NCI-H774 (cell line): ENCODE measurements around the gene SCYGR8.

ENCODE experiments used
- DNase-seq: peaks from one replicate; lab custom pipeline; 2025; lab: John Stamatoyannopoulos, UW

Gene SCYGR8

DNA sequence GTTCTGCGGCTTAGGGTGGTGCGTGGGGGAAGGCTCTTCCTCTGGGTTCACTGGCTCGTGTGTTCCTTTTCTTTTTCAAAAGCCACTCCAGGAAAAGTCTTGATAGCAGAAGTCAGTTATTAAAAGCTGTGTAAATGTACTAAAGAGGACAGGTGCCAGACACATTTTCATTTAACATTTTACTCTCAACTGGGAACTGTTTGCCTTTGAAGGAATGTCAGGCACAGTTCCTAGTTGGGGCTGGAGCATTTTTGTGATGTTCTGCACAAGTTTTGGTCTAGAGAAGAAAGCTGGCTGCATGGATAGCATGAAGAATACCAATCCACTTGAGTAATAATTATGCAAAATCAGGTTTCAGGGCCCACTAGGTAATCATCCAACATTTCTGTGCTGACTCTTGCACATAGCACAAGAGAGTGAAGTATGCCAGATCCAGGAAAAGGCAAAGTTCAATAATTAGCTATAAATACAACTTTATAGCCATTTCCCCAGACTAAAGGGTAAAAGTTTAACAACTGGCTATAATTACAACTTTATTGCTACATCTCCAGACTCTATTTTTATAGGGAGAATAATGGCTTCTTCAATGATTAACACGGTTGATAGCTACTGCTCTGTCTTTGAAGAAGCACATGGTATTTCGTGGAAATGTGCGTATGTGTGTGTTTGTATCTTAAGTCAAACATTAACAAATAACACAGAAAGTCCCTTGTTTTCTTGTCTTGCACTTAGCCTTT lies 16.2 kb downstream of the SCYGR8 start:
- DNase-seq = no peak

DNA sequence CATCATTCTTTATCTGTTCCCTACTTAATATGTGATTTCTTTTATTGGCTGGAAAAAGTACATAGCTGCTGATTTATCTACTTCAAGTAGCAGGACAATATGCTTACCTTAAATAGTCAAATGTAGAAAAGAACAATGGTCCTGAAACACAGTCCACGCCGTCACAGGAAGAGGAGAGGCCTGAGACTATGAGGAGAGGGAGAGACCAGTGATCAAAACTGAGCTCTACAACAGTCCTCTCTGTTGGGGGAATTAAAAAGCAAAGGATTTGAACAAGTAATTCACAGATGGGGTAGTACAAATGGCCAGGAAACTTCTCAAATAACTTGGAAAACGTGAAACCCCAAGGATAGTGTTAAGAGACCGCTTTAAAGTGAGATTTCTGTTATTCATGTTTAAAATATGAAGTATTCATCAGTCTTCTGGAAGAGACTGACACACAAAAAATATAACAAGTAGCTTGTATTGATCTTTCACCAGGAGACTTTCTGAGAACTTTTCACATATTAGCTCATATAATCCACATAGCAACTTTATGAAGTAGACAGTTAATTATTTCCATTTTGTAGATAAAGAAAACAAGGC lies 20.2 kb downstream of the SCYGR8 start:
- DNase-seq = no peak

DNA sequence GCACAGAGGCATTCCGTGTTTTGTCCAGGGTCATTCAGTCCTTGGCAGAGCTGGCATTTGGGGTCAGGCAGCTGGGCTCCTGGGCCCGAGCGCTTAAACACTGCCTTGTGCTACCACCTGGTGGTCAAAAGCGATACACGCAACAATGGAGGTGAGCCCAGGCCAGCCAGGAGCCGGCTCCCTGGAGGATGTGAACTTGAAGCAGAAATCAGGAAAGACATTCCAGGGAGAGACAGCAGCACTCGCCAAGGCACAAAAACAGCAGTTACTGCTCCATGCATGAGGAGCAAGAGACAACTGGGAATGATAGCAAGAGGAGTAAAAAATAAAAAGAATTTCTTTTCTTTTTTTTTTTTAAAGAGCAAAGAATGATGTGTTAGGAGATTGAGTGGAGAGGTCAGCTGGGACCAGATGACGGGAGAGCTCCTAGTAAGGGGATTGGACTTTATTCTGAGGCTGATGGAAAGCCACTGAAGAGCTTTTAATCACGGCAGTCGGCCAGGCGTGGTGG lies 20.7 kb downstream of the SCYGR8 start:
- peak; percentile 63 for DNase-seq

DNA sequence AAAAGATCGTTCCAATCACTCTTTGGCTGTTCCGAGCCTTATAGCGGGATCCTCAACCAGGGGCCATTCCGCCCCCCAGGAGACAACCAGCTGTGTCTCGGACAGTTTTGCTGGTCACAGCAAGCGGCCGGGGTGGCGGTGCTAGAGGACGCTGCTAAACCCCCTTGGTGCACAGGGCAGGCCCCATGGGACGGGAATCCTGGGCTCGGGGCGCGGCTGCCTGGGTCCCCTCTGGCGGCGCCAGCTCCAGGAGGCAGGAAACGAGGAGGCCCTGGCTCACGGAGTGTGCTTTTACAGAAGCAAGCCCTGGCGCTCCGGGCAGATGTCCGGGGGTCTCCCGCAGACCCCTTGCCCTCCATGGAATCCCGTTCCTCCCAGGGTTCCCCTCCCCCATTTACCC lies 22.1 kb downstream of the SCYGR8 start:
- DNase-seq = no peak

DNA sequence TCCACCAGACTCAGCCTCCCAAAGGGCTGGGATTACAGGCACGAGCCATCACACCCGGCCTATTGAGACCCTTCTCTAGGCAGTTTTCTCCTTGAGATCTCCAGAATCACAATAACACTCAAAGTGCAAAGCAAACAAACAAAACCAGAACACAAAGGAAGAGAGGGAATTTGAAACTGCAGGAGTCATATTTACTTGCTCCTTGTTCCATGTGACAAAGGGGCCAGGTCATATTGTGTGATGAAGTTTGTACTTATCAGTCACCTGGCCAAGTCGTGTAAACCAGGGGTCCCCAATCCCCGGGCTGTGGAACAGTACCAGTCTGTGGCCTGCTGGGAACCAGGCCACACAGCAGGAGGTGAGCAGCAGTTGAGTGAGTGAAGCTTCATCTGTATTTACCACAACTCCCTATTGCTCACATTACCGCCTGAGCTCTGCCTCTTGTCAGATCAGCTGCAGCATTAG lies 26.5 kb downstream of the SCYGR8 start:
- peak; percentile 22 for DNase-seq

DNA sequence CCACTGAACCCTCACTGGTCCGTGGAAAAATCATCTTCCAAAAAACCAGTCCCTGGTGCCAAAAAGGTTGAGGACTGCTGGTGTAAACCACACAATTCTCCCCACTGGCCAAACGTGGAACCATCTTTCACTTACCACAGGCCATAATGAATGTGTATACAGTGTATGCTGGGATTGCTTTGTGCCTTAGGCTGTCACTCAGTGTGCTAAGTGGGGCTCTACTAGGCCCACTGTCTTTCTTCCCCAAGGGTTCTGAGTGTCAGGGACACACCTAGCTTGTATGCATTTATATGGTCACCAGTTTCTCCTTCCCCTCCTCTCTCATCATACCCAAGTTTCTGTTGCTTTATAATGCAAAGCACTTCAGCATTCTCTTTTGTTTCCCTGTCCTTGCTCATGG lies 27.2 kb downstream of the SCYGR8 start:
- DNase-seq = no peak

DNA sequence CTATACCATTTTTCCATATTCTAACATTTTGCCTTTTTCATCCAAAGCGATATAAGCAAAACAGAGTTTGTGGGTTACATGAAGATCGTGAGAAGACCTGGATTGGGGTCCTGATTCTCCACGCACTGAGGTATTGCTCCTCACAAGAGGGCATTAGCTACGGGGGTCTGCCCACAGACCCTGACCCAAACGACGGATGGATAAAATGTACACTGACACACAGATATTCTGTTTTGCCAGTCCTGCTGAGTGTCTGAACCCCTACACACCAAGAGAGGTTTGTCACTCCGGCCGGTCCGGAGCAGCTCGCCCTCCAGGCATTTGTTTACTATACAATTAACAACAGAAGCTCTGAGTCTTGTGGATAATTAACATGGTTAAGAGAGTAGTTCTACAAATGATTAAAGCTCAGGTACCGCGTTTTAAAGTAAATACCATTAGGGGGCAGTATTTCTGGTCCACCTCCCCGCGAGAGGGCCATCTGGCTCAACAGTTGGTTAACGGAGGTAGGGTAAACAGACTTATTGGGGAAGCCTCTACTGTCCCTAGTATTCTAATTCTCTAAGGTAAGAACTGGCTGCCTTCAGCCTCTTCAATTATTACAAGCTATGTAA lies 28.4 kb downstream of the SCYGR8 start:
- peak; percentile 2 for DNase-seq

DNA sequence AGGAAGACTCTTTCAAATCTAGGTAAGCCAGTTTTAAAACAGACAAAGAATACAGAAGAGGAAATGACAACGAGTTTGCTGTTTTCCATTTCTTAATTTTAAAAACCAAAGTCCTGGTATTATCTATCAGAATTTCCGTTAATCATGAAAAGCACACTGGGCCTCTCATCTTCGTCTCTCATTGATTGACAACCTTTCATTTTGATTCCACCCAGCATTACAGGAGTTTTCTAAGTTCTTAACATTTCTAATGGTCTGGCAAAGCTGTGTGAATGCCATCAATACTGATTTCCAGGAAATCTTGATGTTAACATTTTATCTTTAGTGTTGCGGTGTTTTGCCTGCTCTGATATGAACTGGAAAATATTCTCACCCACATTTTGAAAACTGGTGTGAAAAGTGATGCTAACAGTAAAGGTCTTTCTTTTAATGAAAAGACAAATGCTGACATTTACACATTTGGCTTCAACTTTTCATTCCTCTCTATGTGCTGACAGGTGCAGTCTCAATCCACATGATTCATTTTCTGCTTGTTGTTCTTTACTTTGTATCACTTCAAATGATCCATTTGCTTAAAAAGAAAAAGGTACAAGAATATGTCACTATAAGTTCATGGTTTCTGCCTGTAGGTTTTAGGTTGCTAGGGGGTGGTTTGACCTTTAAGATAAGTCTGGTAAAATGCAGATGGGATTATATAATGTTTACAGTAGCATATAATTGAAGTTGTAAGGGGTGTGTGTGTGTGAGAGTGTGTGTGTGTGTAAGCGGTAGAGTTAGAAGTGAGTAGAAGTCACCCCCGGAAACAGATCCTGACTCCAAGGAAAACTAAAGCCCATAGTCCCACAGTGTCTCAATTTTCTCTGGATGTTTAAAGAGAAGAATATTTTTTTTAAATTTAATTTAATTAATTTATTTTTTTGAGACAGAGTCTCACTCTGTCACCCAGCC lies 29.5 kb downstream of the SCYGR8 start:
- DNase-seq = no peak

DNA sequence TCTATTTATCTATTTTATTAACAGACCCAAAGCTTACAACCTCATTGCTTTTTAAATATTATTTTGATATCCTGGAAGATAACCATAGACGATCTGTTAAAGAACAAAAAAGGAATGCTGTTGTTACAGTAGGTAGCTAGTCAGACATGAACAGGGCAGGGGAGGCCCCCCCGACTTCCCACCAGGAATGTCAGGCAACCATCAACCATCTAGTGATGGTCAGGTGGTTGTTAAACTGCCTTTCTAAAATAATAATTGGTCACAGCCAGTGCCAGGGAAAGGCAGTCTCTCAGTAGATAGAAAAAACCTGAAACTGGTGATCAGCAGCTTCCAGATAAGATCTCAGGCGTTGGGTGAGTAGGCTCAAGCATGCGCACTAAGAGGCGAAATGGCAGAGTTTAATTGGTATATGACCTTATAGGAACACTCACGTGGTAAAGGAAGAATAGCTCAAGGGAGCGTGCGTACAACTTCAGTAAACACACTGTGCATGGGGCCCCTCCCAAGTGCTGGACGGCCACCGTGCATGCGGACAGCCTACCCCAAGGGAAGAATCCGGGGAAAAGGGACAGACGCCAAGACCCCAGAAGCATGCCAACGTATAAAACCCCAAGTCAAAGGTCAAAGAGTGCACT lies 35.4 kb downstream of the SCYGR8 start:
- no peak for DNase-seq

DNA sequence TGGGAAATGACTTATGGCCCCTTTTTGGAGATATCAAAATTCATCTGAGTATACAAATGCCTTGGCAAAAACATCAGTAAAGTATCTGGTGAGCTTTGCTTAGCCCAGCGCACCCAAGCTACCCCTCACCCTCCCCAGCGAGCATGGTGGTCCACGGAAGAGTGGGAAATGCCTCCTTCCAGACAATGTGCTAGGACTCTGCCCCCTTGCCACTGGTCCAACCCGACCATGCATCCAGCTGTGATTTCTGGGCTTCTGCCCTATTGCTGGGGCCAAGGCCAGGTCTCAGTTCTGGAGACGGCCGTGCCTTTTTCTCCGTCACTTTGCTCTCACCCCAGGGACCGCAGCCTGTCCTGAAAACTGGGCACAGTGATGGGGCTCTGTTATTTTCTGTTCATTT lies 36.1 kb downstream of the SCYGR8 start:
- DNase-seq = no peak

DNA sequence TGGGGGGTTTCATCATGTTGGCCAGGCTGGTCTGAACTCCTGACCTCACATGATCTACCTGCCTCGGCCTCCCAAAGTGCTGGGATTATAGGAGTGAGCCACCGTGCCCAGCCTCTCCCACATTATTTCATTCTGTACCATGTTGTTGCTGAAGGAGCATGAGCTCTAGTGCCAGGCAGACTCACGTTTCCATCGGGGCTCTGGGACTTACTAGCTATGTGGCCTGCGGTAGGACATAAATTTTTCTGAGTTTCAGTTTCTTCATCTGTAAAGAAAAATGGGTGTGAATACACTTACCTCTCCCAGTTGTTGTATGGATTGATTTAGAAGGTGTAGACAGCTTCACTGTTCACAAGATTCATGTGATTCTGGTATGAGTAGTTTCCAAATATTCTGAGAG lies 37.1 kb downstream of the SCYGR8 start:
- DNase-seq = no peak

DNA sequence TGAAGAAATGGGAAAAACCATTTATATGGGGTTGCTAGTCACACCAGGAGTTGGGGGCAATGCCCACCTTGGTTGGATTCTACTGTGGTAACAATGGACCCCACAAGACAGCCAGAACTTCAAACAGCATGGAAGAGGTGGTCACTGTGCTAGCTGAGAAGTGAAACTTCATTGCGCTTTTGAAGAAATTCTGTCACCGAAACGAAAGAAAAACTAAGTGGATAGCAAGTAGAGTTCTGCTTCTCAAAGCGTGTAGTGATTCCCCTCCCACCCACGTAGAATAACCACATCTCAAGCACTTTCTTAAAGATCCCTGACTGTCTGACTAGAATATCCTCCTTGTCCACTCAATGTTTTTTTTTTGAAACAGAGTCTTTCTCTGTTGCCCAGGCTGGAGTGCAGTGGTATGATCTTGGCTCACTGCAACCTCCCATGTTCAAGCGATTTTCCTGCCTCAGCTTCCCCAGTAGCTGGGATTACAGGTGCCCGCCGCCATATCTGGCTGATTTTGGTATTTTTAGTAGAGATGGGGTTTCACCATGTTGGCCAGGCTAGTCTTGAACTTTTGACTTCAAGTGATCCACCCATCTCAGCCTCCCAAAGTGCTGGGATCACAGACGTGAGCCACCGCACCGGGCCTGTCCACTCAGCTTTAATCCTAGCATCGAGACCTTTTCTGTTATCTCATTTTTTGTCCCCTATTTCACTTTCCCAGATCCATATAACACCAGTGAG lies 37.9 kb downstream of the SCYGR8 start:
- no peak for DNase-seq

DNA sequence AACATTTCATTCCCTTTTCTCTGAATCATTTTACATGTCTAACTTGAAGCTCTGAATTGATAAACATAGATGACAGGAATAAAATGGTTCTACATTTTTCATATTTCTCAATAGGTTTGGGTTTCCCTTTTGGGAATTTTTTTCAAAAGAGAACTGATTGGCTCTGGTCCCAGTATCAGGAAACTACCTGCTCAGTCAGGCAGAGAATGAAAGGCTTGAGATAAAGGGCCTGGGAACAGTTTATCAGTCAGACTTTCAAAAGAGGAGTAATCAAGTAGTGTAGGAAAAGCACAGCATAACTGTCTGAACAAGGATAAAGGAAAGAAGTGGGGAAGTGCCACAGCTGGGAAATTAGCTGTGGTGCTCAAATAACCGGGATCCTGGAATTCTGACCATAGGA lies 39.6 kb downstream of the SCYGR8 start:
- DNase-seq = no peak

DNA sequence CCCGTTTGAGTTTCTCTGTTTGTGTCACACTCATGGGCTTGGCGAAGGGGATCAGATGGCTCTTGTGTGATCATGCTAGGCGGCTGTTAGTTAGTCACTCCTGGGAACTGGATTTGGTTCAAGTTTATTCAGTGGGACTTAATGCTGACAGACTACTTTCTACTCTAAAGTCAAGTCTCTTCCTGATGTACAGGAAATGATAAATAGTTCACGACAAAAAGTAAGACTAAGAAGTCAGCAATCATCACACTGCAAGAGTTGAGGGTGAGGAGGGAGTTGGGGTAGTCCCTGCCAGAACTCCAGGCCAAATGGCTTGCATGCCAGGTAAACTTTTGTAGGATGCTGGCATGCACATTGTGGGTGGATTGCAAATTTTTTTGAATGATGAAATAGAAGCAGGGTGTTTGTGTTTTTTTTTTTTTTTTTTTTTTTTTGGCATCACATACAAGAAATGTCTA lies 42.9 kb downstream of the SCYGR8 start:
- DNase-seq = no peak

DNA sequence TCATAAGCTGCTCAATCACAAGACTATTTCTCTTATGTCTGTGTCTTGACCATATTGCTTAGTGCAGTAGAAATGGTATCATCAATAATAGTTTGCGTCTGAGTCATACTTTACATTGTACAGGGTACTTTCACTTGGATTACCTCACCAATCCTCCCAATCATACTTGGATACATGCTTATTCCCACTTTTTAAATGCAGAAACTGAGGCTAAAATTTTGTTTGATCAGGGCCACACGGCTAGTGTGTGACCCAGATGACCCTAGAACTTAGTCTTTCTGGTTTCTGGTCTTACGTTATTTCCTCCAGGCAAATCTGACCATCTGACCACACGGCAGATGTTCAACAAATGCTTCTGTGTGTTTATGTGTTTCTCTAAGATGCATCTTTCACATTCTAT lies 44.1 kb downstream of the SCYGR8 start:
- DNase-seq = no peak

DNA sequence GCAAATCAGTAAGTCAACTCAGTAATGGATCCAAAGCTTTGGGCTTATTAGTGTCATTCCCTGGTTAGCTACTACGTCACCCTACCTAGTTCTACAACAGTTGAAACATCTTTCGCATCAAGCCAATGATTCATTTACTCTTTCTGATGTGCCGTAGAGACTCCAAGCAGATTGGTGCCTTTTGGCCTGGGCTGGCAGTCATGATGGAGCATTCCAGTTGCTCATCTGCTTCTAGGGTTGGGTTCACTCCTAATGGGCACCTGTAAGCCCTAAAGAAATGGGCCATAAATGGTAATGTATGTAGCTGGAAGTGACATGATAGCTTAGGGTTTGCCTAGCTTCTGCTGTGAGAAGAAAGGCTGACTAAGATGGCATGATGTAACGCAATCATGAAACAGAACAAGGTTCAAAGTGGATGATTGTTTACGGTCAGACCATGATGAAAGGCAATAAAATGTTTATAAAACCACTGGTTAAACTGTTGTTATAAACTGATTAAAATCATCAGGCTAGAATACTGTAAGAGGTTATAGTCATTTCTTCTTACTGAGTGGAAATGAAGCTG lies 47.5 kb downstream of the SCYGR8 start:
- no peak for DNase-seq
